Osteocyte (in vitro differentiated cells): ENCODE data around the gene MFN2. TPM values are rescaled to one million over a fixed set of nuclear protein-coding genes. Genes with fewer than 3 reads are reported as not detected.

Experiments
- DNase-seq: peaks from one replicate; pipeline ENCODE4 v3.0.0; 2021; ENCODE audit warnings: mixed read lengths; ENCODE audit not compliant: unreplicated experiment; ENCODE audit errors: extremely low spot score
- H3K27ac Mint-ChIP-seq: one replicate; pipeline ENCODE4 v1.8.0; 2021; ENCODE audit warnings: mild to moderate bottlenecking, mixed read lengths; ENCODE audit not compliant: unreplicated experiment
- H3K27me3 Mint-ChIP-seq: one replicate; pipeline ENCODE4 v1.8.0; 2021; ENCODE audit warnings: mixed read lengths; ENCODE audit not compliant: unreplicated experiment
- H3K36me3 Mint-ChIP-seq: one replicate; pipeline ENCODE4 v1.8.0; 2021; ENCODE audit warnings: mixed read lengths; ENCODE audit not compliant: unreplicated experiment
- H3K4me1 Mint-ChIP-seq: one replicate; pipeline ENCODE4 v1.8.0; 2021; ENCODE audit warnings: mixed read lengths; ENCODE audit not compliant: unreplicated experiment
- H3K4me3 Mint-ChIP-seq: one replicate; pipeline ENCODE4 v1.8.0; 2021; ENCODE audit warnings: mild to moderate bottlenecking, moderate library complexity, mixed read lengths; ENCODE audit not compliant: unreplicated experiment
- H3K9me3 Mint-ChIP-seq: one replicate; pipeline ENCODE4 v1.8.0; 2021; ENCODE audit warnings: mixed read lengths; ENCODE audit not compliant: unreplicated experiment
- total RNA-seq: library from RNA; stranded (reverse); gene quantifications from 2 replicates; pipeline ENCODE4 v1.2.1, GENCODE V29; 2021
- TF ChIP-seq, protein P1 (sequence below): fragments of 200-600 bp; sonication (generic); IDR thresholded peaks from 2 replicates; pipeline ENCODE4 v1.5.0; 2021; ENCODE audit warnings: antibody characterized with exemption, mild to moderate bottlenecking, moderate library complexity

Gene MFN2
- total RNA-seq, 1 donor from 2014 or later = 69.2 TPM

DNA sequence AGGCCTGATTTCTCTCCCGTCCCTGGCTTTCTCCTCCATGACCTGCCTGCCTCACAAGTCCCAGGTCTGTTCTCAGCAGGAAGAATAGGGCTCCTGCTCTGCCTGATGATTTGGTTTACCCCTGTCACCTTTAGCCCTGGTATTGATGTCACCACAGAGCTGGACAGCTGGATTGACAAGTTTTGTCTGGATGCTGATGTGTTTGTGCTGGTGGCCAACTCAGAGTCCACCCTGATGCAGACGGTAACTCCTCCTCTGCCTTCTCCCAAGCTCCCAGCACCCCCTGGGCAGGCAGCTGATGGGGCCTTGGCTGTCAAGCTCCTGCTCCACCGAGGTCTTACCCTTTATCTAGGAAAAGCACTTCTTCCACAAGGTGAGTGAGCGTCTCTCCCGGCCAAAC is 18.4 kb downstream of the MFN2 start:
- Mint-ChIP-seq H3K9me3 (no peaks in the 10 kb centered on the region), H3K27ac (no peak overlapping the region), H3K4me3 (no peak overlapping the region), H3K27me3 (no peaks in the 10 kb centered on the region), H3K36me3 (peaks cover 64% of the 10 kb centered on the region), H3K4me1 (no peaks in the 10 kb centered on the region)
- TF ChIP-seq, protein P1, sequence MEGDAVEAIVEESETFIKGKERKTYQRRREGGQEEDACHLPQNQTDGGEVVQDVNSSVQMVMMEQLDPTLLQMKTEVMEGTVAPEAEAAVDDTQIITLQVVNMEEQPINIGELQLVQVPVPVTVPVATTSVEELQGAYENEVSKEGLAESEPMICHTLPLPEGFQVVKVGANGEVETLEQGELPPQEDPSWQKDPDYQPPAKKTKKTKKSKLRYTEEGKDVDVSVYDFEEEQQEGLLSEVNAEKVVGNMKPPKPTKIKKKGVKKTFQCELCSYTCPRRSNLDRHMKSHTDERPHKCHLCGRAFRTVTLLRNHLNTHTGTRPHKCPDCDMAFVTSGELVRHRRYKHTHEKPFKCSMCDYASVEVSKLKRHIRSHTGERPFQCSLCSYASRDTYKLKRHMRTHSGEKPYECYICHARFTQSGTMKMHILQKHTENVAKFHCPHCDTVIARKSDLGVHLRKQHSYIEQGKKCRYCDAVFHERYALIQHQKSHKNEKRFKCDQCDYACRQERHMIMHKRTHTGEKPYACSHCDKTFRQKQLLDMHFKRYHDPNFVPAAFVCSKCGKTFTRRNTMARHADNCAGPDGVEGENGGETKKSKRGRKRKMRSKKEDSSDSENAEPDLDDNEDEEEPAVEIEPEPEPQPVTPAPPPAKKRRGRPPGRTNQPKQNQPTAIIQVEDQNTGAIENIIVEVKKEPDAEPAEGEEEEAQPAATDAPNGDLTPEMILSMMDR = no peak
- no peak for DNase-seq

DNA sequence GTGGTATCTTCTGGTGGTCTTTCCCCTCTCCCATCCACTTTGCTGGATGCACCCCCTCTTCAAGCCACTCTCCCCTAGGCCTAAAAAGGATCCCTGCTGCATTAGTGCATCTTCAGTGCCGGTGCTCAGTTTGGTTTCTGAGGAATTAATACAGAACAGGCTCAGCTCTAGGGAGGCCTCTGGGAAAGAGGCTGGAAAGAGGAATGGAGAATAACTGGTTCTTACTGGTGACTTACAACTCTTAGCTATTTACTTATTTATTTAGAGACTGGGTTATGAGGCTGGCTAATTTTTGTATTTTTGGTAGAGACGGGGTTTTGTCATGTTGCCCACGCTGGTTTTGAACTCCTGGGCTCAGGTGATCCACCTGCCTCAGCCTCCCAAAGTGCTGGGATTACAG is 19.0 kb downstream of the MFN2 start:
- DNase-seq = no peak
- Mint-ChIP-seq H3K4me3 (no peak overlapping the region), H3K9me3 (no peaks in the 10 kb centered on the region), H3K36me3 (peaks cover 65% of the 10 kb centered on the region), H3K27me3 (no peaks in the 10 kb centered on the region), H3K27ac (no peak overlapping the region), H3K4me1 (no peaks in the 10 kb centered on the region)
- TF ChIP-seq, protein P1 = no peak

DNA sequence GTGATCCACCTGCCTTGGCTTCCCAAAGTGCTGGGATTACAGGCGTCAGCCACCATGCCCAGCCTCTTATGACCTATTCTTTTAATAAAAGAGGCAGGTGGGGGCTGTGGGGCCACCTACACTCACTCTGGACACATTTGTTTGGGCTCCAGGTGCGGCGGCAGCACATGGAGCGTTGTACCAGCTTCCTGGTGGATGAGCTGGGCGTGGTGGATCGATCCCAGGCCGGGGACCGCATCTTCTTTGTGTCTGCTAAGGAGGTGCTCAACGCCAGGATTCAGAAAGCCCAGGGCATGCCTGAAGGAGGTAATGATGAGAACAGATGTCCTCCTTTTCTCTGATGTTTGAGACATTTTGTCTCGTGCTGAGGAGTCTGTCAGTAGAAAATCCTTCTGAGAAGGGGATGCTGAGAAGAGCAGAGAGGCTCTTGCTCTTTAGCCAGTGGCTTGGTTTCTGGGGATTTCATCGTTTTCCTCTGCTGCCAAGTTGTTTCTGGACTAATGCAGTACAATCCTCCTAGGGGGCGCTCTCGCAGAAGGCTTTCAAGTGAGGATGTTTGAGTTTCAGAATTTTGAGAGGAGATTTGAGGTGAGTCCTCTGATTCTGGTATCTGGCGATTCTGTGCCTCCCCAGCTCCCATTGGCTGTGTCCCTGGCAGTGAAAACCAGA is 21.1 kb downstream of the MFN2 start:
- Mint-ChIP-seq H3K4me1 (no peaks in the 10 kb centered on the region), H3K36me3 (peaks cover 64% of the 10 kb centered on the region), H3K27me3 (no peaks in the 10 kb centered on the region), H3K27ac (peak overlapping the region; percentile 50), H3K4me3 (no peak overlapping the region), H3K9me3 (no peaks in the 10 kb centered on the region)
- TF ChIP-seq, protein P1 = peak; percentile 52
- no peak for DNase-seq

DNA sequence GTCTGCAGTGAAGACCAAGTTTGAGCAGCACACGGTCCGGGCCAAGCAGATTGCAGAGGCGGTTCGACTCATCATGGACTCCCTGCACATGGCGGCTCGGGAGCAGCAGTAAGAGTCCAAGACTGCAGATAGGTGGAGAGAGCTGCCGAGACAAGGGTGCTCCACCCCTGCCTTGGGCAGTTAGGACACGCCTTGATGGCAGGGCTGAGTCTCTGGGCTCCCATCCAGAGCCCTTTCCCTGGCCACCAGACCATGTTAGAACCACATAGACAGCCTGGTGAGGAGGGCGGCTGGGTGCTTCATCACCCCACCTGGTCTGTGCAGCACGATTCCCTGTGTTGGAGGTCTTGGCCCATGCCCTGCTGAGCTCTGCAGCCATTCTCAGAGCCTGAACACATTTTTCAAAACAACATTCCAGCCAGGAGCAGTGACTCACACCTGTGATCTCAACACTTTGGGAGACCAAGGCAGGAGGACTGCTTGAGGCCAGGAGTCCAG is 21.8 kb downstream of the MFN2 start:
- peak overlapping the region; percentile 50 for H3K27ac Mint-ChIP-seq
- TF ChIP-seq, protein P1 = no peak

DNA sequence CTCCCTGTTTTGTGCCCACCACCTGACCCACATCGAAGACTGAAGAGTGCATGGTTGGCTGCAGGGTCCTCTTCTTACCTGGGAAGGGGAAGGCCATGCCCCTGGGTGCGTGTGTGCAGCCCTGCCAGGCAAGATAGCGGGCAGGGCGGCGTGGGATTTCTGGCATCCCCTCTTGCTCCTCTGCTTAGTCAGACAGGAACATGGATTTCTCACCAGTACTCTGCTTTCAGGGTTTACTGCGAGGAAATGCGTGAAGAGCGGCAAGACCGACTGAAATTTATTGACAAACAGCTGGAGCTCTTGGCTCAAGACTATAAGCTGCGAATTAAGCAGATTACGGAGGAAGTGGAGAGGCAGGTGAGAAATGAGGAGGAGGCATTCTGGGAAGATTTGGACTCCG is 23.5 kb downstream of the MFN2 start:
- H3K4me3 Mint-ChIP-seq = no peak overlapping the region
- H3K27me3 Mint-ChIP-seq = no peaks in the 10 kb centered on the region
- DNase-seq = no peak
- no peaks in the 10 kb centered on the region for H3K4me1 Mint-ChIP-seq
- TF ChIP-seq, protein P1 = no peak
- H3K36me3 Mint-ChIP-seq = peaks cover 56% of the 10 kb centered on the region
- no peak overlapping the region for H3K27ac Mint-ChIP-seq
- H3K9me3 Mint-ChIP-seq = no peaks in the 10 kb centered on the region

More for the DNA sequence above, 21.8 kb downstream of the MFN2 start:
- Mint-ChIP-seq H3K4me3 (no peak overlapping the region), H3K9me3 (no peaks in the 10 kb centered on the region), H3K27me3 (no peaks in the 10 kb centered on the region), H3K4me1 (no peaks in the 10 kb centered on the region), H3K36me3 (peaks cover 60% of the 10 kb centered on the region)
- no peak for DNase-seq
